Right cardiac atrium (tissue), 5 donors: Measurements from ENCODE around the gene PIGC. TPM values are rescaled to one million over a fixed set of nuclear protein-coding genes. Genes with fewer than 3 reads are reported as not detected.
A peak's percentile ranks its signal among the peaks of the same experiment; 100 is the strongest.

Experiments
- ATAC-seq, 2 donors: fragments of 200-7000 bp; cut with Tn5 transposase; one replicate each; pipeline versions ENCODE4 v1.8.0 to v1.9.1; 2020; ENCODE audit warnings: moderate library complexity in 2 of 2, mild to moderate bottlenecking in 1 of 2
- DNase-seq, 3 donors: peaks; one replicate each; pipeline ENCODE4 v3.0.0-alpha.2; 2020
- H3K27ac ChIP-seq: one replicate; pipeline ENCODE4 v1.5.1; 2013; ENCODE audit warnings: mild to moderate bottlenecking, low read length, control low read depth, moderate library complexity
- H3K27me3 ChIP-seq: one replicate; pipeline ENCODE4 v1.6.1; 2013; ENCODE audit not compliant: control insufficient read depth, insufficient read depth
- H3K4me1 ChIP-seq: one replicate; pipeline ENCODE4 v1.6.1; 2013; ENCODE audit warnings: low read length; ENCODE audit not compliant: control insufficient read depth, insufficient read depth
- H3K4me3 ChIP-seq: one replicate; pipeline ENCODE4 v1.5.1; 2013; ENCODE audit warnings: low read length, control low read depth
- H3K9me3 ChIP-seq: one replicate; pipeline ENCODE4 v1.6.1; 2013; ENCODE audit warnings: low read length; ENCODE audit not compliant: control insufficient read depth
- WGBS: extraction: QIAGEN DNeasy Blood & Tissue Kit; methylation state at CpG from one replicate; pipeline ENCODE4 v1.1.7; 2013; 5-methylcytosine and 5-hydroxymethylcytosine counted together
- intact Hi-C, 4 donors: fragments of 100-400 bp; cut with DNase I; formaldehyde crosslinking; loops; one replicate each; pipeline versions ENCODE4 v1.11.0 to v1.14.0; 2022 to 2023
- polyA plus RNA-seq: library from polyadenylated mRNA; stranded (reverse); fragments of 200-250 nt; gene quantifications from one replicate; pipeline ENCODE4 v1.2.3, GENCODE V29; 2013
- total RNA-seq, 4 donors: library from RNA; stranded (reverse); fragmentation: NEBNext Ultra II Directional; extraction: Animal tissue kit (Norgen Biotek cat#: 25700); gene quantifications; one replicate each; pipeline ENCODE4 v1.2.1, GENCODE V29; 2021
- donor health status: healthy with polysubstance abuse.
- donor health status: DM: no; HTN: yes; CAD: no.
- donor health status: DM: no; HTN: no; CAD: no.
- donor health status: DM: no; HTN: yes; CAD: no; lungs with severe emphysema.
- donor health status: DM: yes; HTN: yes; CAD: no.

The PIGC gene
- total and polyA plus RNA-seq, 5 donors: 15.0 to 20.6 (median 18.5) TPM

DNA sequence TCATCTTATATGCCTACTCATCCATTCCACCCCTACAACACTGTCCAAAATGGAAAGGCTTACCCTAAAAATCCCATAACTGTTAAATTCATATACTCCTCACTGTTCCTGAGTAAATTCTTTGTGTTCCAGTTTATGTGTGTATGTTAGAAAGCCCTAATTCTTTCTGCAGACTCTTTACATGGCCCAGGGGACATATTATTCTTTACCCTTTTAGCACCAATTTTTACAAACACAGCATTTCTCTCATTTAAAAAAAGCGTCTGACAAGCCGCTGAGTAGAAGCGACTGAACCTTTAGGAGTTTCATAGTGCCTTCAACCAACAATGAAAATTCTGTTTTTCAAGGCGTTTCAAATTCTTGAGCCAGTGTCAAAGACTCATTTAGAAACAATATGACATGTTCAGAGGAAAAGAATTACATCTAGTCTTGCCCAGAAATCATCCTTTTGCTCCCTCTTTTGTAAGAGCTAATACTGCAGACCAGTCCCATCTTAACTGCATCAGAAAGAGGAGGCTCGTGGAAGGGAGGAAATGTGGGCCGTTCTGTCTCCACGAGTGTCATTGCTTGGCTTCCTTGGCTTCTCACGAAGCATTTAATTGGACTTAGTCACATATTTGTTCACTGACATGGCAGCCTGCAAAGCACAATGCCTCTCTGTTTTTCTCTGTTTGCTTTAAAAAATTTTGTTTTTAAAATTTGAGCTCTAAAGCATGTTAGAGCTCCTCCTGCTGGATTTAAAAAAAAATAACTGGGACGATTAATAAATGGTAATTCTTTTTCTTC, 44.7 kb downstream of the PIGC start:
- H3K4me1 ChIP-seq: peaks cover 4% of the 10 kb centered on the region
- peak overlapping the region; percentile 45 for H3K27ac ChIP-seq
- WGBS: 38% methylated on average over 9 of the region's 9 CpGs
- DNase-seq (peak; percentile 61 to 75 (median 66)), ATAC-seq (peak; percentile 89 to 92)
- peak overlapping the region; percentile 28 for H3K4me3 ChIP-seq
- no peaks in the 10 kb centered on the region for H3K27me3 ChIP-seq
- intact Hi-C loops: loop anchor here (5.0 to 10.0 kb wide), 3 partner anchors 254 to 394 kb away; no protein-coding TSS in a partner anchor
- H3K9me3 ChIP-seq: no peaks in the 10 kb centered on the region

DNA sequence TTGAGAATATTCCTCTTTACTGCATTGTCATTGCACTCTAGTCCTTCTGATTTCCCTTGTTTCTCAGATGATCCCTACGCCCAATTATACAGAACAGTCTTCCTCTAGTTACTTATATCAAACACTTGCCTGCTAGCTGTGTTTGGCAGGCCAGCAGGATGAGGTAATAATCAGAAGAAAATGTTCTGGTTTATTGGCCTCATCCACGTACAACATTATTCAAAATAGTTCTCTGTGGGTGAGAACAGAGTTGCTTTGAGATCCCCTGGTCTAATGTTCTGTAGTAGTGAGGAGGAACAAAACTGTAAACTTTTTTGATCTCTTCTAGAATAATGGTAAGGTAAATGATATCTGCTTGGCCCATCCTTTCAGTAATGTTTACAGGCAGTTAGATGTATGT, 45.7 kb downstream of the PIGC start:
- peaks cover 5% of the 10 kb centered on the region for H3K4me1 ChIP-seq
- peak; percentile 27 to 69 (median 33) for DNase-seq
- H3K27ac ChIP-seq: no peak overlapping the region
- no peaks in the 10 kb centered on the region for H3K9me3 ChIP-seq
- ATAC-seq: peak; percentile 59 to 74
- no peaks in the 10 kb centered on the region for H3K27me3 ChIP-seq
- H3K4me3 ChIP-seq: no peak overlapping the region
- WGBS: 43% methylated on average over 2 of the region's 2 CpGs
- intact Hi-C loops: loop anchor here (5.0 to 10.0 kb wide), 3 partner anchors 253 to 393 kb away; no protein-coding TSS in a partner anchor

DNA sequence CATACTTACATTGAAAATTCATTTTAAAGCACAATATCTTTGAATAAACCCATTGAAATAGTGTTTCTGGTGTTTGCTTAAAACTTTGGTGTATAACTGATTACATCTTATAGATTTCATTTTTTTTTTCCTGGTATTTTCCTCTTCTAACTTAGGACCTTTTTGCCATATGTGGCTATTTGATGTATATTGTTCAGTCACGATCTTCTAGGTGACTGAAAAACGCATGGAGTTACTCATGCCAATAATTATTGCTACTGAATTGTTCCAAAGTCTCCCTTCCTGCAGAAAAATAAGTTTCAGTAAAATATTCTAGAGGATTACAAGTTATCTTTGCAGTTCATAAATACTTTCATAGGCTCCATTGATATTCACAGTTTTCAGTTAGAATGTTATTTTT, 46.2 kb downstream of the PIGC start:
- intact Hi-C loops: loop anchor here (5.0 to 10.0 kb wide), 3 partner anchors 253 to 393 kb away; no protein-coding TSS in a partner anchor
- no peaks in the 10 kb centered on the region for H3K27me3 ChIP-seq
- DNase-seq (no peak), ATAC-seq (no peak)
- no peaks in the 10 kb centered on the region for H3K9me3 ChIP-seq
- H3K4me3 ChIP-seq: no peak overlapping the region
- no peak overlapping the region for H3K27ac ChIP-seq
- peaks cover 6% of the 10 kb centered on the region for H3K4me1 ChIP-seq
- WGBS: 70% methylated on average over 2 of the region's 2 CpGs

- H3K27ac ChIP-seq: no peak overlapping the region
- WGBS: 67% methylated on average over 3 of the region's 3 CpGs
Observed at GRCh38 chr1:172397221-172397620, 46.6 kb downstream of the PIGC start.

GRCh38 chr1:172395576-172395975, 48.3 kb downstream of the PIGC start:
- 88% methylated on average over 3 of the region's 3 CpGs for WGBS
- DNase-seq (no peak), ATAC-seq (no peak)
- Histone ChIP-seq H3K9me3 (no peaks in the 10 kb centered on the region), H3K27me3 (no peaks in the 10 kb centered on the region), H3K4me1 (peaks cover 5% of the 10 kb centered on the region), H3K27ac (no peak overlapping the region), H3K4me3 (no peak overlapping the region)
- intact Hi-C loops: loop anchor here (5.0 to 10.0 kb wide), 3 partner anchors 251 to 391 kb away; no protein-coding TSS in a partner anchor

More at GRCh38 chr1:172397221-172397620, 46.6 kb downstream of the PIGC start:
- Histone ChIP-seq H3K27me3 (no peaks in the 10 kb centered on the region), H3K9me3 (no peaks in the 10 kb centered on the region), H3K4me1 (peaks cover 6% of the 10 kb centered on the region), H3K4me3 (no peak overlapping the region)
- ATAC-seq (no peak), DNase-seq (no peak)
- intact Hi-C loops: loop anchor here (5.0 to 10.0 kb wide), 3 partner anchors 252 to 392 kb away; no protein-coding TSS in a partner anchor

GRCh38 chr1:172394811-172395210, 49.1 kb downstream of the PIGC start:
- DNase-seq: no peak
- Histone ChIP-seq H3K27me3 (no peaks in the 10 kb centered on the region), H3K4me3 (no peak overlapping the region), H3K27ac (no peak overlapping the region), H3K9me3 (no peaks in the 10 kb centered on the region), H3K4me1 (peaks cover 4% of the 10 kb centered on the region)
- intact Hi-C loops: loop anchor here (5.0 to 10.0 kb wide), 3 partner anchors 250 to 390 kb away; no protein-coding TSS in a partner anchor
- WGBS: 94% methylated on average over 5 of the region's 5 CpGs
- no peak for ATAC-seq

- Histone ChIP-seq H3K4me3 (peak overlapping the region; percentile 28), H3K27me3 (no peaks in the 10 kb centered on the region), H3K9me3 (no peaks in the 10 kb centered on the region), H3K27ac (peak overlapping the region; percentile 46), H3K4me1 (peaks cover 4% of the 10 kb centered on the region)
- 42% methylated on average over 4 of the region's 4 CpGs for WGBS
- intact Hi-C loops: loop anchor here (10.0 kb wide), 2 partner anchors 249 to 389 kb away; no protein-coding TSS in a partner anchor
- ATAC-seq (no peak), DNase-seq (peak in 1 of 3 donors; percentile 29)
Observed at GRCh38 chr1:172394141-172394751, 49.6 kb downstream of the PIGC start.

- Histone ChIP-seq H3K27ac (no peak overlapping the region), H3K27me3 (no peaks in the 10 kb centered on the region), H3K4me3 (no peak overlapping the region), H3K4me1 (peaks cover 4% of the 10 kb centered on the region), H3K9me3 (no peaks in the 10 kb centered on the region)
- intact Hi-C loops: loop anchor here (10.0 kb wide), 2 partner anchors 249 to 389 kb away; no protein-coding TSS in a partner anchor
- DNase-seq: no peak
- ATAC-seq: no peak
- WGBS: 87% methylated on average over 5 of the region's 5 CpGs
Observed at GRCh38 chr1:172393354-172393753, 50.5 kb downstream of the PIGC start.

DNA sequence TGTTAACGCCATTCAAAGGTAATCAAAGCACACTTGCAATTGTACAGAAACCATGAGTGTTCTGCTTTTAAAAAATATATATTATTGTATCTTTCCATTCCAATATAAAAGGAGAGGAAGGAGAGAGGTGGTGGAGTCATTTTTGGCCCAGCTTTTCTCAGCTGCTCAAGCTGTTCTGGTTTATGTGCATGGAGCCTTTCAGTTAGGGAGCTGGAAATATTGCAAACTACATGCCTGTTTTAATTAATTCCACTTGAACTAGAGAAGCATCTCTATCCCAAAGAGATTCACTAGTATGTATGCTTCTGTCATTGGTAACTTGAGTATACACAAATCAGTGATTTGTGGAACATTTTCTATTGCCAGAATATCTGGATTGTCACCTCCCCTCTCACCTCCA, 51.9 kb downstream of the PIGC start:
- 92% methylated on average over 1 of the region's 1 CpG for WGBS
- no peaks in the 10 kb centered on the region for H3K9me3 ChIP-seq
- ATAC-seq: no peak

More for the DNA sequence above, 51.9 kb downstream of the PIGC start:
- peaks cover 4% of the 10 kb centered on the region for H3K4me1 ChIP-seq
- H3K27me3 ChIP-seq: no peaks in the 10 kb centered on the region
- H3K4me3 ChIP-seq: no peak overlapping the region
- H3K27ac ChIP-seq: no peak overlapping the region
- DNase-seq: no peak
- intact Hi-C loops: loop anchor here (10.0 kb wide), 2 partner anchors 247 to 387 kb away; no protein-coding TSS in a partner anchor
